Measurements from ENCODE around the gene CPN2. TPM values are rescaled to one million over a fixed set of nuclear protein-coding genes. Genes with fewer than 3 reads are reported as not detected.

CPN2 gene
- total and polyA plus RNA-seq, 2 of the 13 experiments (the other 11 are each of a cell fraction or from before 2014, with no cell fraction given): 26.7 to 27.7 TPM

GRCh38 chr3:194320744-194321243 is 30.3 kb downstream of the CPN2 start (continued):
- TF ChIP-seq TRIM22 (IDR thresholded peaks at IDR 0.05) (no peak), BORCS8-MEF2B (CRISPR knock-in tag; IDR thresholded peaks at IDR 0.05) (no peak), SMC3 (IDR thresholded peaks at IDR 0.05; ENCODE audit: low read length) (no peak), ZFP41 (CRISPR knock-in tag; IDR thresholded peaks at IDR 0.05; ENCODE audit: borderline replicate concordance) (no peak), ZNF30 (CRISPR knock-in tag; IDR thresholded peaks at IDR 0.05) (no peak), RBM22 (optimal IDR thresholded peaks at IDR 0.05; ENCODE audit: low read length) (no peak), AGO2 (optimal IDR thresholded peaks at IDR 0.05; ENCODE audit: low read depth, low read length) (no peak), SAP130 (CRISPR knock-in tag; IDR thresholded peaks at IDR 0.05; ENCODE audit: low read depth) (peak; percentile 64), POGZ (CRISPR knock-in tag; IDR thresholded peaks at IDR 0.05) (peak; percentile 55; the same call in 1 of the 2 replicates), MBNL3 (CRISPR knock-in tag; conservative IDR thresholded peaks at IDR 0.05) (no peak), ZNF512 (CRISPR knock-in tag; IDR thresholded peaks at IDR 0.05) (no peak), HNF4G (IDR thresholded peaks at IDR 0.05; ENCODE audit: borderline replicate concordance, low read depth, low read length) (no peak), HNF4G (CRISPR knock-in tag; IDR thresholded peaks at IDR 0.05; ENCODE audit: borderline replicate concordance, low read depth) (peak; percentile 46; the same call in 1 of the 2 replicates), FOXJ3 (CRISPR knock-in tag; IDR thresholded peaks at IDR 0.05; ENCODE audit: borderline replicate concordance) (no peak; the same call in 1 of the 2 replicates), PRPF4 (IDR thresholded peaks at IDR 0.05; ENCODE audit: low read depth, low read length, poor library complexity, severe bottlenecking) (no peak), RFX1 (IDR thresholded peaks at IDR 0.05) (no peak), HHEX (CRISPR knock-in tag; IDR thresholded peaks at IDR 0.05) (0 out of 2 replicates have a peak, but pooled peaks have one; percentile 17), TAF15 (IDR thresholded peaks at IDR 0.05; ENCODE audit: low read depth, low read length, poor library complexity, severe bottlenecking) (no peak), ATF2 (CRISPR knock-in tag; IDR thresholded peaks at IDR 0.05) (peak; percentile 21; the same call in 1 of the 2 replicates), KDM1A (CRISPR knock-in tag; IDR thresholded peaks at IDR 0.05) (no peak)
- TF ChIP-seq, protein P1, sequence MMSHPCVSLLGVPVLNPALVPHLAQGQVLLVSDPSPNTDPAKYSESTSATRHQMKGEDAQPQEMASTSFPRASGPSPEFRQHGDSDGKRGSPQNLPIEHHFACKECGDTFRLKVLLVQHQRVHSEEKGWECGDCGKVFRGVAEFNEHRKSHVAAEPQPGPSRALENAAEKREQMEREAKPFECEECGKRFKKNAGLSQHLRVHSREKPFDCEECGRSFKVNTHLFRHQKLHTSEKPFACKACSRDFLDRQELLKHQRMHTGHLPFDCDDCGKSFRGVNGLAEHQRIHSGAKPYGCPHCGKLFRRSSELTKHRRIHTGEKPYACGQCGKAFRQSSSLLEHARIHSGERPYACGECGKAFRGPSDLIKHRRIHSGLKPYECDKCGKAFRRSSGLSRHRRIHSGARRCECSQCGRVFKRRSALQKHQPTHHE (CRISPR knock-in tag; IDR thresholded peaks at IDR 0.05; ENCODE audit: borderline replicate concordance): no peak
- TF ChIP-seq, protein P2, sequence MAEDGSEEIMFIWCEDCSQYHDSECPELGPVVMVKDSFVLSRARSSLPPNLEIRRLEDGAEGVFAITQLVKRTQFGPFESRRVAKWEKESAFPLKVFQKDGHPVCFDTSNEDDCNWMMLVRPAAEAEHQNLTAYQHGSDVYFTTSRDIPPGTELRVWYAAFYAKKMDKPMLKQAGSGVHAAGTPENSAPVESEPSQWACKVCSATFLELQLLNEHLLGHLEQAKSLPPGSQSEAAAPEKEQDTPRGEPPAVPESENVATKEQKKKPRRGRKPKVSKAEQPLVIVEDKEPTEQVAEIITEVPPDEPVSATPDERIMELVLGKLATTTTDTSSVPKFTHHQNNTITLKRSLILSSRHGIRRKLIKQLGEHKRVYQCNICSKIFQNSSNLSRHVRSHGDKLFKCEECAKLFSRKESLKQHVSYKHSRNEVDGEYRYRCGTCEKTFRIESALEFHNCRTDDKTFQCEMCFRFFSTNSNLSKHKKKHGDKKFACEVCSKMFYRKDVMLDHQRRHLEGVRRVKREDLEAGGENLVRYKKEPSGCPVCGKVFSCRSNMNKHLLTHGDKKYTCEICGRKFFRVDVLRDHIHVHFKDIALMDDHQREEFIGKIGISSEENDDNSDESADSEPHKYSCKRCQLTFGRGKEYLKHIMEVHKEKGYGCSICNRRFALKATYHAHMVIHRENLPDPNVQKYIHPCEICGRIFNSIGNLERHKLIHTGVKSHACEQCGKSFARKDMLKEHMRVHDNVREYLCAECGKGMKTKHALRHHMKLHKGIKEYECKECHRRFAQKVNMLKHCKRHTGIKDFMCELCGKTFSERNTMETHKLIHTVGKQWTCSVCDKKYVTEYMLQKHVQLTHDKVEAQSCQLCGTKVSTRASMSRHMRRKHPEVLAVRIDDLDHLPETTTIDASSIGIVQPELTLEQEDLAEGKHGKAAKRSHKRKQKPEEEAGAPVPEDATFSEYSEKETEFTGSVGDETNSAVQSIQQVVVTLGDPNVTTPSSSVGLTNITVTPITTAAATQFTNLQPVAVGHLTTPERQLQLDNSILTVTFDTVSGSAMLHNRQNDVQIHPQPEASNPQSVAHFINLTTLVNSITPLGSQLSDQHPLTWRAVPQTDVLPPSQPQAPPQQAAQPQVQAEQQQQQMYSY (CRISPR knock-in tag; IDR thresholded peaks at IDR 0.05): no peak
